Endothelial cell of umbilical vein (primary cell): ENCODE results near the gene HMGCS2. TPM values are rescaled to one million over a fixed set of nuclear protein-coding genes. Genes with fewer than 3 reads are reported as not detected.

Source experiments
- BruUV-seq: library from RNA; stranded (reverse); fragments of 400-500 nt; replicated peaks from 2 replicates; lab custom pipeline; 2021; lab: Mats Ljungman, UMichigan
- CTCF ChIA-PET: fragments of 300-600, 350-600 bp; sonication (Branson Sonifier 250); formaldehyde crosslinking; loops from one replicate; lab custom pipeline; 2021; ENCODE audit warnings: antibody characterized with exemption, inconsistent platforms; lab: Charles Lee
- POLR2A ChIA-PET: fragments of 300-600, 350-600 bp; sonication (Branson Sonifier 250); formaldehyde crosslinking; loops from one replicate; lab custom pipeline; 2021; ENCODE audit warnings: antibody characterized with exemption, inconsistent platforms; lab: Charles Lee
- DNase-seq: peaks from one replicate; pipeline ENCODE4 v3.0.0-alpha.2; 2011; ENCODE audit warnings: low read depth, low spot score
- FAIRE-seq: peaks from 2 replicates; lab custom pipeline; 2011; peaks lifted over from hg19 to GRCh38; lab: Jason Lieb, UNC
- H2AFZ ChIP-seq: 2 replicates; pipeline ENCODE4 v1.6.0; 2012; ENCODE audit warnings: low read depth, low read length, control low read depth, inconsistent platforms
- H3K27ac ChIP-seq: 2 replicates; pipeline ENCODE4 v1.5.1; 2011; ENCODE audit warnings: low read depth, mild to moderate bottlenecking, control low read depth, low read length, moderate library complexity; ENCODE audit not compliant: insufficient read depth
- H3K27me3 ChIP-seq, 2 experiments: 2 replicates each; pipeline versions ENCODE4 v1.6.0 to v1.6.1; 2011; ENCODE audit warnings: low read length in 2 of 2, mixed read lengths in 1 of 2; ENCODE audit not compliant: control insufficient read depth in 2 of 2, insufficient read depth in 2 of 2
- H3K36me3 ChIP-seq, 2 experiments: 2 replicates in 1 of 2; 3 replicates in 1 of 2; pipeline ENCODE4 v1.5.1; 2011; ENCODE audit warnings: low read length in 2 of 2, mild to moderate bottlenecking in 1 of 2, moderate library complexity in 1 of 2; ENCODE audit not compliant: control insufficient read depth in 2 of 2, insufficient read depth in 2 of 2; ENCODE audit errors: extremely low read depth in 1 of 2
- H3K4me1 ChIP-seq: 3 replicates; pipeline ENCODE4 v1.5.1; 2011; ENCODE audit warnings: mild to moderate bottlenecking, low read length; ENCODE audit not compliant: control insufficient read depth, insufficient read depth; ENCODE audit errors: extremely low read depth
- H3K4me2 ChIP-seq: 2 replicates; pipeline ENCODE4 v1.6.1; 2011; ENCODE audit warnings: low read length, control low read depth, mixed read lengths; ENCODE audit not compliant: insufficient read depth
- H3K4me3 ChIP-seq, 3 experiments: fragments of 200-600 bp in 1 of 3; sonication (generic), shearing (Covaris generic) in 1 of 3; replicated peaks in 1 of 3; 2 replicates each; pipeline ENCODE4 v1.5.1; 2011 to 2016; ENCODE audit warnings: control low read depth in 3 of 3, low read length in 3 of 3, mild to moderate bottlenecking in 2 of 3, inconsistent platforms in 1 of 3, low read depth in 1 of 3, moderate library complexity in 1 of 3; ENCODE audit not compliant: insufficient read depth in 1 of 3
- H3K79me2 ChIP-seq: 2 replicates; pipeline ENCODE4 v1.6.0; 2012; ENCODE audit warnings: low read length, inconsistent platforms; ENCODE audit not compliant: control insufficient read depth, insufficient read depth
- H3K9ac ChIP-seq: replicated peaks from 2 replicates; pipeline ENCODE3; 2011; ENCODE audit warnings: low read length, control low read depth; ENCODE audit not compliant: insufficient read depth; ENCODE audit errors: extremely low read depth
- H3K9me1 ChIP-seq: replicated peaks from 3 replicates; pipeline ENCODE4 v1.6.0; 2011; ENCODE audit warnings: mild to moderate bottlenecking, low read length; ENCODE audit not compliant: control insufficient read depth, insufficient read depth; ENCODE audit errors: extremely low read depth
- H3K9me3 ChIP-seq: replicated peaks from 2 replicates; pipeline ENCODE4 v1.5.1; 2012; ENCODE audit warnings: low read length, inconsistent platforms; ENCODE audit not compliant: control insufficient read depth, insufficient read depth
- H4K20me1 ChIP-seq: replicated peaks from 2 replicates; pipeline ENCODE3; 2011; ENCODE audit warnings: mild to moderate bottlenecking, low read length; ENCODE audit not compliant: control insufficient read depth, insufficient read depth; ENCODE audit errors: extremely low read depth
- CTCF ChIP-seq, 2 donors: IDR thresholded peaks; 1 replicate in 1 of 2; 2 replicates in 1 of 2; pipeline ENCODE4 v1.5.1; 2011; ENCODE audit warnings: low read length in 2 of 2, mild to moderate bottlenecking in 2 of 2, moderate library complexity in 2 of 2, control low read depth in 1 of 2, inconsistent platforms in 1 of 2, low read depth in 1 of 2; ENCODE audit not compliant: insufficient read depth in 1 of 2; ENCODE audit errors: extremely low read depth in 1 of 2
- EZH2 ChIP-seq: IDR thresholded peaks from 2 replicates; pipeline ENCODE4 v1.6.1; 2012; ENCODE audit warnings: borderline replicate concordance, low read depth, mild to moderate bottlenecking, moderate library complexity, low read length, inconsistent platforms; ENCODE audit not compliant: severe bottlenecking
- FOS ChIP-seq: IDR thresholded peaks from 2 replicates; pipeline ENCODE4 v1.6.1; 2011; ENCODE audit warnings: mild to moderate bottlenecking, low read length, moderate library complexity, borderline replicate concordance; ENCODE audit not compliant: insufficient read depth
- GATA2 ChIP-seq: IDR thresholded peaks from 2 replicates; pipeline ENCODE4 v1.7.0; 2011; ENCODE audit warnings: low read depth, mild to moderate bottlenecking, moderate library complexity, mixed read lengths, low read length; ENCODE audit not compliant: insufficient read length, insufficient read depth
- JUN ChIP-seq: IDR thresholded peaks from 2 replicates; pipeline ENCODE4 v1.6.1; 2011; ENCODE audit warnings: borderline replicate concordance, low read depth; ENCODE audit not compliant: insufficient read length, insufficient read depth
- MAX ChIP-seq: IDR thresholded peaks from 2 replicates; pipeline ENCODE4 v1.6.1; 2011; ENCODE audit not compliant: insufficient read depth, insufficient read length
- MYC ChIP-seq: IDR thresholded peaks from one replicate; pipeline ENCODE4 v1.6.1; 2011; ENCODE audit warnings: mild to moderate bottlenecking, low read depth, low read length
- POLR2A ChIP-seq: IDR thresholded peaks from 2 replicates; pipeline ENCODE4 v1.6.1; 2012; ENCODE audit warnings: low read depth, mild to moderate bottlenecking, control low read depth, low read length
- POLR2AphosphoS5 ChIP-seq: IDR thresholded peaks from 2 replicates; pipeline ENCODE4 v1.6.1; 2012; ENCODE audit warnings: low read depth, mild to moderate bottlenecking, control low read depth, low read length, moderate library complexity; ENCODE audit not compliant: insufficient read depth
- dilution Hi-C: fragments of 300-500 bp; cut with MboI; formaldehyde crosslinking; loops from one replicate; pipeline ENCODE4 v1.15.0; 2019; ENCODE audit warnings: low sequenced_read_pairs; ENCODE audit not compliant: extremely low pct_ligation_motif_present
- intact Hi-C: fragments of 100-400 bp; cut with micrococcal nuclease; formaldehyde crosslinking; loops from one replicate; pipeline ENCODE4 v1.10.0; 2022
- polyA plus RNA-seq, 4 experiments: library from polyadenylated mRNA; depleted of rRNA in 3 of 4; stranded (reverse) in 3 of 4; unstranded in 1 of 4; fragments of >200 nt; gene quantifications; 2 replicates each; pipeline versions ENCODE4 v1.2.1 to v1.2.3, GENCODE V29; 2011 to 2012; ENCODE audit warnings: missing spikeins in 1 of 4
- total RNA-seq: library from RNA; stranded (reverse); gene quantifications from 2 replicates; pipeline ENCODE4 v1.2.3, GENCODE V29; 2021

Gene HMGCS2
- total and polyA plus RNA-seq, 2 donors (not counting 3 experiments of a cell fraction or from before 2014, with no cell fraction given), result not detected

- peaks cover 0 to 3% of the 10 kb centered on the region in 2 experiments for H3K36me3 ChIP-seq
- POLR2A ChIA-PET, result no interaction called here
- H4K20me1 ChIP-seq, result no peaks in the 10 kb centered on the region
- no peak overlapping the region for H2AFZ ChIP-seq
- intact Hi-C loops (no loop called here), dilution Hi-C loops (no loop called here)
- H3K4me3 ChIP-seq, result no peak overlapping the region
- H3K9ac ChIP-seq, result no peak overlapping the region
- H3K79me2 ChIP-seq, result no peaks in the 10 kb centered on the region
- H3K27me3 ChIP-seq, result no peaks in the 10 kb centered on the region
- no peak overlapping the region for H3K4me2 ChIP-seq
- no peaks in the 10 kb centered on the region for H3K9me1 ChIP-seq
- H3K27ac ChIP-seq, result peak overlapping the region; percentile 37
- peak; percentile 91 for FAIRE-seq
- DNase-seq, result peak; percentile 52
- TF ChIP-seq MAX, result no peak
- TF ChIP-seq POLR2AphosphoS5, result no peak
- no peak for TF ChIP-seq FOS
- TF ChIP-seq CTCF (IDR thresholded peaks at IDR 0.05; ENCODE audit: extremely low read depth in 1 of 2, insufficient read depth in 1 of 2, low read depth in 1 of 2, low read length in 2 of 2), result no peak
- TF ChIP-seq EZH2, result no peak
- no peak for TF ChIP-seq MYC
- no peak for TF ChIP-seq POLR2A
- TF ChIP-seq GATA2, result no peak
- TF ChIP-seq JUN, result no peak
- CTCF ChIA-PET, result interaction anchor here (0.8 to 2.6 kb wide), 6 partner anchors 10 to 117 kb away, joined by 3 to 21 read pairs (median 3); no protein-coding TSS in a partner anchor
- no TSS peak for BruUV-seq
- peaks cover 14% of the 10 kb centered on the region for H3K4me1 ChIP-seq
- H3K9me3 ChIP-seq, result no peaks in the 10 kb centered on the region
Measured at GRCh38 chr1:119727991-119728390, 40.7 kb downstream of the HMGCS2 start.
